Osteoblast (primary cell): ENCODE measurements around the gene FAM20C. TPM values are rescaled to one million over a fixed set of nuclear protein-coding genes. Genes with fewer than 3 reads are reported as not detected.
A peak's percentile ranks its signal among the peaks of the same experiment; 100 is the strongest.

Experiments used
- DNase-seq: peaks from one replicate; pipeline ENCODE4 v3.0.0; 2011; ENCODE audit warnings: low spot score, mixed read lengths; ENCODE audit not compliant: insufficient read length; ENCODE audit errors: missing footprints
- H2AFZ ChIP-seq: 2 replicates; pipeline ENCODE4 v1.6.0; 2011; ENCODE audit warnings: mild to moderate bottlenecking, low read length
- H3K27ac ChIP-seq: 2 replicates; pipeline ENCODE4 v1.5.1; 2011; ENCODE audit warnings: mild to moderate bottlenecking, low read depth, low read length, moderate library complexity
- H3K27me3 ChIP-seq: 2 replicates; pipeline ENCODE4 v1.6.0; 2012; ENCODE audit warnings: mild to moderate bottlenecking, control low read depth, inconsistent platforms, low read length, moderate library complexity; ENCODE audit not compliant: insufficient read depth
- H3K36me3 ChIP-seq: 2 replicates; pipeline ENCODE4 v1.5.1; 2011; ENCODE audit warnings: mild to moderate bottlenecking, low read length, control low read depth, moderate library complexity; ENCODE audit not compliant: insufficient read depth
- H3K4me1 ChIP-seq: 2 replicates; pipeline ENCODE4 v1.5.1; 2011; ENCODE audit warnings: mild to moderate bottlenecking, low read length, control low read depth, moderate library complexity; ENCODE audit not compliant: insufficient read depth
- H3K4me2 ChIP-seq: 2 replicates; pipeline ENCODE4 v1.6.0; 2011; ENCODE audit warnings: mild to moderate bottlenecking, low read length; ENCODE audit not compliant: insufficient read depth
- H3K4me3 ChIP-seq: fragments of 200-600 bp; sonication (generic); 3 replicates; pipeline ENCODE4 v1.5.1; 2012; ENCODE audit warnings: mild to moderate bottlenecking, low read length, inconsistent platforms; ENCODE audit not compliant: insufficient read depth
- H3K79me2 ChIP-seq: 2 replicates; pipeline ENCODE4 v1.6.0; 2012; ENCODE audit warnings: mild to moderate bottlenecking, low read length, control low read depth, inconsistent platforms; ENCODE audit not compliant: insufficient read depth
- H3K9me3 ChIP-seq: 2 replicates; pipeline ENCODE4 v1.5.1; 2011; ENCODE audit warnings: low read depth, low read length, control low read depth
- H4K20me1 ChIP-seq: 2 replicates; pipeline ENCODE4 v1.6.0; 2012; ENCODE audit warnings: mild to moderate bottlenecking, low read length, control low read depth; ENCODE audit not compliant: insufficient read depth
- total RNA-seq: library from RNA; depleted of rRNA; stranded (reverse); fragments of >200 nt; gene quantifications from 2 replicates; pipeline ENCODE4 v1.2.3, GENCODE V29; 2012
- TF ChIP-seq, protein P1 (sequence below): IDR thresholded peaks from 2 replicates; pipeline ENCODE4 v1.5.1; 2011; ENCODE audit warnings: mild to moderate bottlenecking, low read depth, low read length, moderate library complexity; ENCODE audit errors: extremely low read depth

FAM20C gene
- total RNA-seq, 1 donor = 46.0 TPM

DNA sequence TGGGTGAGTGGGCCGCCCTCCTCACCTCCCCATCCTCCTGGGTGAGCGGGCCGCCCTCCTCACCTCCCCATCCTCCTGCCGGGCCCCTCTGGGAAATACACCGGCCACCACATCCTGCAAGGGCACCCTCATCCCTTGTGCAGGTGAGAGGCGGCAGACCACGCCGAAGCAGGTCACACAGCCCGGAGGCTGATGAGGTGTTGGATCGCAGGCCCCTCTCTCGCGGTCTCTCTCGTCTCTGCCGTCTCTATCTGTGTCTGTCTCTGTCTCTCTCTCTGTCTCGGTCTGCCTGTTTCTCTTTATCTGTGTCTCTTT is 66.8 kb downstream of the FAM20C start:
- peaks cover 6% of the 10 kb centered on the region for H4K20me1 ChIP-seq
- no peaks in the 10 kb centered on the region for H3K79me2 ChIP-seq
- no peaks in the 10 kb centered on the region for H3K4me1 ChIP-seq
- H3K9me3 ChIP-seq = peaks cover 5% of the 10 kb centered on the region
- TF ChIP-seq, protein P1, sequence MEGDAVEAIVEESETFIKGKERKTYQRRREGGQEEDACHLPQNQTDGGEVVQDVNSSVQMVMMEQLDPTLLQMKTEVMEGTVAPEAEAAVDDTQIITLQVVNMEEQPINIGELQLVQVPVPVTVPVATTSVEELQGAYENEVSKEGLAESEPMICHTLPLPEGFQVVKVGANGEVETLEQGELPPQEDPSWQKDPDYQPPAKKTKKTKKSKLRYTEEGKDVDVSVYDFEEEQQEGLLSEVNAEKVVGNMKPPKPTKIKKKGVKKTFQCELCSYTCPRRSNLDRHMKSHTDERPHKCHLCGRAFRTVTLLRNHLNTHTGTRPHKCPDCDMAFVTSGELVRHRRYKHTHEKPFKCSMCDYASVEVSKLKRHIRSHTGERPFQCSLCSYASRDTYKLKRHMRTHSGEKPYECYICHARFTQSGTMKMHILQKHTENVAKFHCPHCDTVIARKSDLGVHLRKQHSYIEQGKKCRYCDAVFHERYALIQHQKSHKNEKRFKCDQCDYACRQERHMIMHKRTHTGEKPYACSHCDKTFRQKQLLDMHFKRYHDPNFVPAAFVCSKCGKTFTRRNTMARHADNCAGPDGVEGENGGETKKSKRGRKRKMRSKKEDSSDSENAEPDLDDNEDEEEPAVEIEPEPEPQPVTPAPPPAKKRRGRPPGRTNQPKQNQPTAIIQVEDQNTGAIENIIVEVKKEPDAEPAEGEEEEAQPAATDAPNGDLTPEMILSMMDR = no peak
- no peak overlapping the region for H3K4me3 ChIP-seq
- peak; percentile 45 for DNase-seq
- no peak overlapping the region for H3K4me2 ChIP-seq
- H3K36me3 ChIP-seq = peaks cover 61% of the 10 kb centered on the region
- no peak overlapping the region for H3K27ac ChIP-seq
- no peaks in the 10 kb centered on the region for H3K27me3 ChIP-seq
- no peak overlapping the region for H2AFZ ChIP-seq

DNA sequence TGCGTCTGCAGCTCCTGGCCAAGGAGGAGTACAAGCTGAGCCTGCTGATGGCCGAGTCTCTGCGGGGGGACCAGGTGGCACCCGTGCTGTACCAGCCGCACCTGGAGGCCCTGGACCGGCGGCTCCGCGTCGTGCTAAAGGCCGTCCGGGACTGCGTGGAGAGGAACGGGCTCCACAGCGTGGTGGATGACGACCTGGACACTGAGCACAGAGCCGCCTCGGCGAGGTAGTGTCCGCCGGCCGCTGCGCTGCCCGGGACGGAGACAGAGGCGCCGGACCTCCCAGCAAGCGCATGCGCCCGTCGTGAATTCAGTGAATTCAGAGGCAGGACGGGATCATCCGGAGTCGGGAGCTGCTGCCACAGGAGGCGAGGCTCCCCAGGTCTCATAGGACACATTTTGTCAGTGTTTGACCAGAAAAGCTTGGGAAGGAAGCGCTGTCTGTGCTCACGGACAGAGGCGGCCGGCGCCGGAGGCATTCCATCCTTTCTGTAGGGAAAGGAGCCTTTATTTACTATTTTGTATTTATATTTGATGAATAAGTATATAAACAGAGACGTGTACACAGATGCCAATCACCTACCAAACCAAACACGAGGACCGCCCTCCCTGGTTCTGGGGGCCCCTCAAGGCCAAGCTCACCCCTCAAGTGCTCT is 67.5 kb downstream of the FAM20C start:
- Histone ChIP-seq H3K4me1 (no peaks in the 10 kb centered on the region), H3K9me3 (peaks cover 5% of the 10 kb centered on the region)

DNA sequence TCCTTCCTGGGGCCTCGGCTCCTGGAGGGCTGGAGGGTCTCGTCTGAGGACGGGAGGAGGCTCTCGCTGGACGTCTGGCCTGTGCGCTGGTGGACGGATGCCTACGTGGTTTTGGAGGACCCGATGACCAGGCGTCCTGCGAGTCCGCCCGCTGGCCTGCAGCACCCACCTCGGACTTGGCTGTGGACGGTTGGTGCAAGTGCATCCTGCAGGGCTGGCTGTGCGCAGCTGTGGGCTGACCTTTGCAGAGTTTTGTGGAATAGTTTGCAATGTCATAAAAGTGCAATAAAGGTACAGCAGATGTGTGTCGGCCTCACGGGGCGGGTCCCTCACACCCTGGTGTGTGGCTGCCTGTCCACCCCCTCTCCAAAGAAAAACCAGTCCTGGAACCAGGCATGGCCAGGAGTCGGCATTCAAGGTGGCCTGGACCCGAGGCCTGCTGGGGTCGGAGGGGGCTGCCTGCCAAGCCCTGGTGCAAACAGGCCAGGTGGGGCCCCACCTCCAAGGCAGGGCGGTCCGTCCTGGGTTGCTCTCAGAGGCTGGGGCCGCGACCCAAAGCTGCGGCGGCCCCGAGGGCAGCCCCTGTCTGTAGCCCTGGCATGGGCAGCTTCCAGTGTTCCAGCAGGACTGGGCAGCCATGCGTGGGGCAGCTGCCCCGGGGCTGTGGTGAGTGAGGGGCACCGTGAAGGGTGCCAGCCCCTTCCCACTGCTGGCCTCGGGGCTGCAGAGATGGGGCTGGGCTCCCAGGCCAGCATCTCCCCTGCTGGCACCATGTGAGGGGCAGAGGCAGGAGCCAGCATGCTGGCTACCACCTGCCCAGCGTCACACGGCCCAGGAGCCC is 68.3 kb downstream of the FAM20C start:
- peak; percentile 87 for DNase-seq
- Histone ChIP-seq H3K27me3 (no peaks in the 10 kb centered on the region), H4K20me1 (peaks cover 6% of the 10 kb centered on the region), H3K9me3 (peaks cover 5% of the 10 kb centered on the region), H2AFZ (no peak overlapping the region), H3K4me2 (no peak overlapping the region), H3K36me3 (peaks cover 46% of the 10 kb centered on the region), H3K27ac (no peak overlapping the region), H3K79me2 (no peaks in the 10 kb centered on the region), H3K4me1 (no peaks in the 10 kb centered on the region), H3K4me3 (no peak overlapping the region)
- TF ChIP-seq, protein P1 = no peak

More for the DNA sequence above, 67.5 kb downstream of the FAM20C start:
- H3K4me2 ChIP-seq = no peak overlapping the region
- H3K79me2 ChIP-seq = no peaks in the 10 kb centered on the region
- TF ChIP-seq, protein P1 = no peak
- H4K20me1 ChIP-seq = peaks cover 6% of the 10 kb centered on the region
- no peak overlapping the region for H3K27ac ChIP-seq
- no peak overlapping the region for H3K4me3 ChIP-seq
- no peaks in the 10 kb centered on the region for H3K27me3 ChIP-seq
- no peak overlapping the region for H2AFZ ChIP-seq
- DNase-seq = peak; percentile 76
- peaks cover 54% of the 10 kb centered on the region for H3K36me3 ChIP-seq
